HepG2 (cell line): ENCODE results near the gene CTIF. TPM values are rescaled to one million over a fixed set of nuclear protein-coding genes. Genes with fewer than 3 reads are reported as not detected.

Experiments
- polyA plus RNA-seq, 8 experiments: library from polyadenylated mRNA; depleted of rRNA in 3 of 8; stranded (reverse) in 7 of 8; unstranded in 1 of 8; fragments of >200 nt; fragmentation: Illumina TruSeq in 4 of 8; extraction: Trizol in 4 of 8; gene quantifications; 2 replicates each; pipeline versions ENCODE4 v1.2.1 to v1.2.3, GENCODE V29; 2011 to 2016; ENCODE audit warnings: low read depth in 4 of 8, missing spikeins in 1 of 8, mixed read lengths in 1 of 8; ENCODE audit not compliant: insufficient read depth in 1 of 8
- total RNA-seq, 5 experiments: library from RNA; depleted of rRNA; stranded (reverse); fragments of >200 nt; fragmentation: Illumina TruSeq; extraction: Trizol; gene quantifications; 2 replicates each; pipeline ENCODE4 v1.2.3, GENCODE V29; 2016; ENCODE audit warnings: low read depth in 1 of 5
- TF ChIP-seq, protein P1 (sequence below): sonication (generic); formaldehyde crosslinking; IDR thresholded peaks from 2 replicates; pipeline ENCODE4 v1.4.0; 2020; ENCODE audit warnings: mild to moderate bottlenecking, missing genetic modification reagents, borderline replicate concordance
- TF ChIP-seq, protein P2 (sequence below): IDR thresholded peaks from 2 replicates; pipeline ENCODE4 v1.6.1; 2016; ENCODE audit warnings: low read depth, missing genetic modification reagents, missing compliant biosample characterization

CTIF gene
- total and polyA plus RNA-seq, 2 of the 13 experiments (the other 11 are each of a cell fraction or from before 2014, with no cell fraction given): 18.2 to 28.0 TPM

DNA sequence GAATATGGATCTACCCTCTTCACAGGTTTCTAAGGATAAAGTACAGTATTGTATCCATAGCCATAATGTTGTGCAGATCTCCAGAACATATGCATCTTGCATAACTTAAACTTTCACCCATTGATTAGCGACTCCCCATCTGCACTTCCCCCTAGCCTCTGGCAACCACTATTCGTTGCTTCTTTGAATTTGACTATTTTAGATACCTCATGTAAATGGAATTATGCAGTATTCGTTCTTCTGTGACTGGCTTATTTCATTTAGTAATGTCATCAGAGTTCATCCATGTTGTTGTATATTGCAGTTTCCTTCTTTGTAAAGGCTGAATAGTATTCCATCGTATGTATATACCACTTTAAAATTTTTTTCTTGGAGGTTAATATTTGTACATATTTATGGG, 283.0 kb downstream of the CTIF start (continued):
- TF ChIP-seq, protein P1, sequence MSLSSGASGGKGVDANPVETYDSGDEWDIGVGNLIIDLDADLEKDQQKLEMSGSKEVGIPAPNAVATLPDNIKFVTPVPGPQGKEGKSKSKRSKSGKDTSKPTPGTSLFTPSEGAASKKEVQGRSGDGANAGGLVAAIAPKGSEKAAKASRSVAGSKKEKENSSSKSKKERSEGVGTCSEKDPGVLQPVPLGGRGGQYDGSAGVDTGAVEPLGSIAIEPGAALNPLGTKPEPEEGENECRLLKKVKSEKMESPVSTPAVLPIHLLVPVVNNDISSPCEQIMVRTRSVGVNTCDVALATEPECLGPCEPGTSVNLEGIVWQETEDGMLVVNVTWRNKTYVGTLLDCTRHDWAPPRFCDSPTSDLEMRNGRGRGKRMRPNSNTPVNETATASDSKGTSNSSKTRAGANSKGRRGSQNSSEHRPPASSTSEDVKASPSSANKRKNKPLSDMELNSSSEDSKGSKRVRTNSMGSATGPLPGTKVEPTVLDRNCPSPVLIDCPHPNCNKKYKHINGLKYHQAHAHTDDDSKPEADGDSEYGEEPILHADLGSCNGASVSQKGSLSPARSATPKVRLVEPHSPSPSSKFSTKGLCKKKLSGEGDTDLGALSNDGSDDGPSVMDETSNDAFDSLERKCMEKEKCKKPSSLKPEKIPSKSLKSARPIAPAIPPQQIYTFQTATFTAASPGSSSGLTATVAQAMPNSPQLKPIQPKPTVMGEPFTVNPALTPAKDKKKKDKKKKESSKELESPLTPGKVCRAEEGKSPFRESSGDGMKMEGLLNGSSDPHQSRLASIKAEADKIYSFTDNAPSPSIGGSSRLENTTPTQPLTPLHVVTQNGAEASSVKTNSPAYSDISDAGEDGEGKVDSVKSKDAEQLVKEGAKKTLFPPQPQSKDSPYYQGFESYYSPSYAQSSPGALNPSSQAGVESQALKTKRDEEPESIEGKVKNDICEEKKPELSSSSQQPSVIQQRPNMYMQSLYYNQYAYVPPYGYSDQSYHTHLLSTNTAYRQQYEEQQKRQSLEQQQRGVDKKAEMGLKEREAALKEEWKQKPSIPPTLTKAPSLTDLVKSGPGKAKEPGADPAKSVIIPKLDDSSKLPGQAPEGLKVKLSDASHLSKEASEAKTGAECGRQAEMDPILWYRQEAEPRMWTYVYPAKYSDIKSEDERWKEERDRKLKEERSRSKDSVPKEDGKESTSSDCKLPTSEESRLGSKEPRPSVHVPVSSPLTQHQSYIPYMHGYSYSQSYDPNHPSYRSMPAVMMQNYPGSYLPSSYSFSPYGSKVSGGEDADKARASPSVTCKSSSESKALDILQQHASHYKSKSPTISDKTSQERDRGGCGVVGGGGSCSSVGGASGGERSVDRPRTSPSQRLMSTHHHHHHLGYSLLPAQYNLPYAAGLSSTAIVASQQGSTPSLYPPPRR: no peak
- TF ChIP-seq, protein P2, sequence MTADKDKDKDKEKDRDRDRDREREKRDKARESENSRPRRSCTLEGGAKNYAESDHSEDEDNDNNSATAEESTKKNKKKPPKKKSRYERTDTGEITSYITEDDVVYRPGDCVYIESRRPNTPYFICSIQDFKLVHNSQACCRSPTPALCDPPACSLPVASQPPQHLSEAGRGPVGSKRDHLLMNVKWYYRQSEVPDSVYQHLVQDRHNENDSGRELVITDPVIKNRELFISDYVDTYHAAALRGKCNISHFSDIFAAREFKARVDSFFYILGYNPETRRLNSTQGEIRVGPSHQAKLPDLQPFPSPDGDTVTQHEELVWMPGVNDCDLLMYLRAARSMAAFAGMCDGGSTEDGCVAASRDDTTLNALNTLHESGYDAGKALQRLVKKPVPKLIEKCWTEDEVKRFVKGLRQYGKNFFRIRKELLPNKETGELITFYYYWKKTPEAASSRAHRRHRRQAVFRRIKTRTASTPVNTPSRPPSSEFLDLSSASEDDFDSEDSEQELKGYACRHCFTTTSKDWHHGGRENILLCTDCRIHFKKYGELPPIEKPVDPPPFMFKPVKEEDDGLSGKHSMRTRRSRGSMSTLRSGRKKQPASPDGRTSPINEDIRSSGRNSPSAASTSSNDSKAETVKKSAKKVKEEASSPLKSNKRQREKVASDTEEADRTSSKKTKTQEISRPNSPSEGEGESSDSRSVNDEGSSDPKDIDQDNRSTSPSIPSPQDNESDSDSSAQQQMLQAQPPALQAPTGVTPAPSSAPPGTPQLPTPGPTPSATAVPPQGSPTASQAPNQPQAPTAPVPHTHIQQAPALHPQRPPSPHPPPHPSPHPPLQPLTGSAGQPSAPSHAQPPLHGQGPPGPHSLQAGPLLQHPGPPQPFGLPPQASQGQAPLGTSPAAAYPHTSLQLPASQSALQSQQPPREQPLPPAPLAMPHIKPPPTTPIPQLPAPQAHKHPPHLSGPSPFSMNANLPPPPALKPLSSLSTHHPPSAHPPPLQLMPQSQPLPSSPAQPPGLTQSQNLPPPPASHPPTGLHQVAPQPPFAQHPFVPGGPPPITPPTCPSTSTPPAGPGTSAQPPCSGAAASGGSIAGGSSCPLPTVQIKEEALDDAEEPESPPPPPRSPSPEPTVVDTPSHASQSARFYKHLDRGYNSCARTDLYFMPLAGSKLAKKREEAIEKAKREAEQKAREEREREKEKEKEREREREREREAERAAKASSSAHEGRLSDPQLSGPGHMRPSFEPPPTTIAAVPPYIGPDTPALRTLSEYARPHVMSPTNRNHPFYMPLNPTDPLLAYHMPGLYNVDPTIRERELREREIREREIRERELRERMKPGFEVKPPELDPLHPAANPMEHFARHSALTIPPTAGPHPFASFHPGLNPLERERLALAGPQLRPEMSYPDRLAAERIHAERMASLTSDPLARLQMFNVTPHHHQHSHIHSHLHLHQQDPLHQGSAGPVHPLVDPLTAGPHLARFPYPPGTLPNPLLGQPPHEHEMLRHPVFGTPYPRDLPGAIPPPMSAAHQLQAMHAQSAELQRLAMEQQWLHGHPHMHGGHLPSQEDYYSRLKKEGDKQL (CRISPR knock-in tag): no peak
